ENCODE results near the gene PPP2CA. TPM values are rescaled to one million over a fixed set of nuclear protein-coding genes. Genes with fewer than 3 reads are reported as not detected.
"Not testable (repeated sequence)": the region's sequence is repeated elsewhere in the genome, so short reads cannot be mapped to it uniquely, and the experiment has no call there.

The PPP2CA gene
- total RNA-seq, 2 donors from 2014 or later = 126 to 185 TPM

DNA sequence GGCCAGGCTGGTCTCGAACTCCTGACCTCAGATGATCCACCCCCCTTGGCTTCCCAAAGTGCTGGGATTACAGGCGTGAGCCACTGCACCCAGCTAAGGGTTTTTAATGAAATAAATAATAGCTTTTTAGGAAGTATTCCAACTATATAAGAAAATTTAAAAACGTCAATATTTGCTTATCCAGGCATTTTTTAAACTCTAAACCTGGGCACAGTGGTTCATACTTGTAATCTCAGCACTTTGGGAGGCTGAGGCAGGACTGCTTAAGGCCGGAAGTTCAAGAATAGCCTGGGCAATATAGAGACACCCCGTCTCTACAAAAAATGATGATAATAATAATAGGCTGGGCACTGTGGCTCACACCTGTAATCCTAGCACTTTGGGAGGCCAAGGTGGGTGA lies 63.3 kb downstream of the PPP2CA start:
- Mint-ChIP-seq H3K27ac (no peak overlapping the region), H3K4me3 (no peak overlapping the region), H3K4me1 (ENCODE audit: low read depth in 2 of 2) (peaks cover 11 to 12% of the 10 kb centered on the region in 2 donors), H3K36me3 (peaks cover 48% of the 10 kb centered on the region), H3K27me3 (no peaks in the 10 kb centered on the region), H3K9me3 (no peaks in the 10 kb centered on the region)
- ATAC-seq = no peak
- DNase-seq (ENCODE audit: low spot score) = no peak

DNA sequence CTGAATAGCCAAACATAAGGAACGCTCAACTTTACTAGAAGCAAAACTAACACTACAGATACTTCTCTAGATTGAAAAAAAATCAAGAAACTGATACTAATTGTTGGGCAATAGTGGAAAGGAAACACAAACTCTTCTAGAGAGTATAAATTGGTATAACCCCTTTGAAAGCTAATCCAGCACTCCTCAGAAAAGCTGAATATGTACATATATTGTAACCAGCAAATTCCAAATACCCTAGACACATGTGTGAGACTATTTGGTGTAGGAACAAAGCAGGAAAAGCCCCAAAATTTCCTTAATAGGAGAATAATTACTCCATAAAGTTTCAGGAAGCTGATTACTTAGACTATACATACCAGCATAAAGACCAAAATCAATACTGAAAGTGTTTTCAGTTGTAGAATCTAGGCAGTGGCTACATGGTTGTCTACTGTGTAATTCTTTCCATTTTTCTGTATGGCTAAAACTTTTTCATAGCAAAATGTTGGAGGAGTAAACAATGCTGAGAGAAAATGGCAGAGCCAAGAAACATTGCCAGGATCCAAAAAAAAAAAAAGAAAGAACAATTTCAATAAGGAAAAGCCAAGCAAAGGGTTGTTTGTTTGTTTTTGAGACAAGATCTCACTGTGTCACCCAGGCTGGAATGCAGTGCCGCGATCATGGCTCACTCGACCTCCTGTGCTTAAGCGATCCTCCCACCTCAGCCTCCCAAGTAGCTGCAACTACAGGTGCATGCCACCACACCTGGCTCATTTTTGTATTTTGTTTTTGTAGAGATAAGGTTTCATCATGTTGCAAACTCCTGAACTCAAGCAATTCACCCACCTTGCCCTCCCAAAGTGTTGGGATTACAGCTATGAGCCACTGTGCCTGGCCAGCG lies 64.1 kb downstream of the PPP2CA start:
- ATAC-seq = no peak
- no peaks in the 10 kb centered on the region for H3K9me3 Mint-ChIP-seq
- H3K4me3 Mint-ChIP-seq = no peak overlapping the region
- peaks cover 11 to 12% of the 10 kb centered on the region in 2 donors for H3K4me1 Mint-ChIP-seq (ENCODE audit: low read depth in 2 of 2)
- peaks cover 50% of the 10 kb centered on the region for H3K36me3 Mint-ChIP-seq
- H3K27me3 Mint-ChIP-seq = no peaks in the 10 kb centered on the region
- no peak for DNase-seq (ENCODE audit: low spot score)
- H3K27ac Mint-ChIP-seq = no peak overlapping the region

DNA sequence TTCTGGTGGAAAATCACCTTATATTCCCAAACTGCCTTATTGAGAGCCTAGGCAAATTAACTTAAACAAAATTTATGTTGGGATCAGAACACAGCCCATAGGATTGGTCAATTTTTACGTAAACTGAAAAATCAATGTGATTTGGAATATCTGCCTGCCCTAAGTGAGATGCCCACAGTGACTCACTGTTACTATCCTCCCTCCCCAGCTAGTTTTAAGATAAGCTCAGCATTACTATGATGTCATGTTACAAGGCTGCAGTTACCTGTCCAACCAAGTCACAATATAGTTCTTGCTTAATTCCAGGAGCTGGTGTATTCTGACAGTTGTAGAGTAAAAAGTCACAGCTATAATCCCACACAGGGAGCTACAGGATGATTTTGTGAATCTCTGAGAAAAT lies 72.2 kb downstream of the PPP2CA start:
- ATAC-seq = no peak

DNA sequence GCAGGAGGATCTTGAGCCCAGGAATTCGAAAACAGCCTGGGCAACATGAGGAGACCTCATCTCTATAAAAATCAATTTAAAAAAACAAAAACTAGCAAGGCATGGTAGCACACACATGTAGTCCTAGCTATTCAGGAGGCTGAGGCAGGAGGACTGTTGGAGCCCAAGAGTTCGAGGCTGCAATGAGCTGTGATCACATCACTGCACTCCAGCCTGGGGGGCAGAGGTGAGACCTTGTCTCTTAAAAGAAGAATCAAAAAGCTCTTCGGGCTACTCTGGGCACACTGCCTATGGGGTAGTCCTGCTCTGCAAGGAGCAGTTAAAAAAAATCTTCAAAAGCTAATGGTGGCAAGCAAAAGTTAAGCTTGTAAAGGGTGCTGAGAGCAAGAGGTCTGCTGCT lies 72.6 kb downstream of the PPP2CA start:
- H3K4me1 Mint-ChIP-seq (ENCODE audit: low read depth in 2 of 2) = peaks cover 18 to 21% of the 10 kb centered on the region in 2 donors
- peaks cover 31% of the 10 kb centered on the region for H3K36me3 Mint-ChIP-seq
- ATAC-seq (no peak), DNase-seq (ENCODE audit: low spot score) (no peak)
- H3K27ac Mint-ChIP-seq = peak overlapping the region in 1 of 2 donors; percentile 26
- no peak overlapping the region for H3K4me3 Mint-ChIP-seq
- H3K27me3 Mint-ChIP-seq = no peaks in the 10 kb centered on the region
- H3K9me3 Mint-ChIP-seq = no peaks in the 10 kb centered on the region

More for the DNA sequence above, 72.2 kb downstream of the PPP2CA start:
- H3K9me3 Mint-ChIP-seq = no peaks in the 10 kb centered on the region
- peaks cover 34% of the 10 kb centered on the region for H3K36me3 Mint-ChIP-seq
- peaks cover 18 to 21% of the 10 kb centered on the region in 2 donors for H3K4me1 Mint-ChIP-seq (ENCODE audit: low read depth in 2 of 2)
- H3K27ac Mint-ChIP-seq = peak overlapping the region in 1 of 2 donors; percentile 26
- H3K4me3 Mint-ChIP-seq = no peak overlapping the region
- DNase-seq (ENCODE audit: low spot score) = no peak
- no peaks in the 10 kb centered on the region for H3K27me3 Mint-ChIP-seq

DNA sequence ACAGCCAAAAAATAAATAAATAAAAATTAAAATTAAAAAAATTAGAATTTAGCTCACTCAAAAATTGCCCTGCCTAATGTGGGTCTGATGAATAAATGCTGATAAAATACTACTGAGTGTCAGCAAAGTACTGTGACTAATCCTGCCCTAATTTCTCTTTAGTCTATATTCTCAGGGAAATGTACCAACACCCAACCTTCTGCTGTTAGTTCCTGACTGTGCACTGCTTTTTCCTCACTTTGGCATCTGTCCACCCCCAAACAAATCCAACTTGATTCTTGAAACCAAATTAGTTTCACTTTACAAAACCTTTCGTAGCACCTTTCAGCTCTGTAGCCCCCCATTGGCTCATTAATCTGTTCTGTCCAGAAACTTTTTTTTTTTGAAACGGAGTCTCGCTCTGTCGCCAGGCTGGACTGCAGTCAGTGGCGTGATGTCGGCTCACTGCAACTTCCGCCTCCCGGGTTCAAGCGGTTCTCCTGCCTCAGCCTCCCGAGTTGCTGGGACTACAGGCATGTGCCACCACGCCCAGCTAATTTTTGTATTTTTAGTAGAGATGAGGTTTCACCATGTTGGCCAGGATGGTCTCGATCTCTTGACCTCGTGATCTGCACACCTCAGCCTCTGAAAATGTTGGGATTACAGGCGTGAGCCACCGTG lies 73.6 kb downstream of the PPP2CA start:
- ATAC-seq; DNase-seq (ENCODE audit: low spot score); H3K4me3 Mint-ChIP-seq; H3K9me3 Mint-ChIP-seq; H3K27me3 Mint-ChIP-seq; H3K27ac Mint-ChIP-seq: not testable (repeated sequence)
- peaks cover 23% of the 10 kb centered on the region for H3K36me3 Mint-ChIP-seq
- peaks cover 18 to 21% of the 10 kb centered on the region in 2 donors for H3K4me1 Mint-ChIP-seq (ENCODE audit: low read depth in 2 of 2)

DNA sequence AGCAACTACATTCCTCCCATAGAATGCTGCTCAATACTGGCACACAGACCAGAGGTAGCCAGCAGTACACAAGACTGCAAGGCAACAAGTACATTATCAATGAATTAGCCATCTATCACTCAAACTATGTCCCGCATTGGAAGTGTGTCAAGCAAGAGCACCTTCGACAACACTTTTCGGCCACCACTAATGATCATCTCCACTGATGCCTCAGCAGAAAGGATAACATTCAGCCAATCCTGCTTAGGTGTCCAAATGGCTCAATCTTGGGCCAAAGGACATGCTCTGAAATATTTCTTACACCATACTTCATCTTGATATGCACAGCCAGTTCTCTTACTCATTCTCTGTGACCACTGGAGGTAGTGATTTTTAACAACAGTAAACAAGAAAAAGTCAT lies 74.2 kb downstream of the PPP2CA start:
- H3K27ac Mint-ChIP-seq = no peak overlapping the region
- no peaks in the 10 kb centered on the region for H3K27me3 Mint-ChIP-seq
- no peak overlapping the region for H3K4me3 Mint-ChIP-seq
- H3K4me1 Mint-ChIP-seq (ENCODE audit: low read depth in 2 of 2) = peaks cover 18 to 24% of the 10 kb centered on the region in 2 donors
- no peak for ATAC-seq
- no peak for DNase-seq (ENCODE audit: low spot score)
- H3K9me3 Mint-ChIP-seq = no peaks in the 10 kb centered on the region
- H3K36me3 Mint-ChIP-seq = peaks cover 23% of the 10 kb centered on the region

DNA sequence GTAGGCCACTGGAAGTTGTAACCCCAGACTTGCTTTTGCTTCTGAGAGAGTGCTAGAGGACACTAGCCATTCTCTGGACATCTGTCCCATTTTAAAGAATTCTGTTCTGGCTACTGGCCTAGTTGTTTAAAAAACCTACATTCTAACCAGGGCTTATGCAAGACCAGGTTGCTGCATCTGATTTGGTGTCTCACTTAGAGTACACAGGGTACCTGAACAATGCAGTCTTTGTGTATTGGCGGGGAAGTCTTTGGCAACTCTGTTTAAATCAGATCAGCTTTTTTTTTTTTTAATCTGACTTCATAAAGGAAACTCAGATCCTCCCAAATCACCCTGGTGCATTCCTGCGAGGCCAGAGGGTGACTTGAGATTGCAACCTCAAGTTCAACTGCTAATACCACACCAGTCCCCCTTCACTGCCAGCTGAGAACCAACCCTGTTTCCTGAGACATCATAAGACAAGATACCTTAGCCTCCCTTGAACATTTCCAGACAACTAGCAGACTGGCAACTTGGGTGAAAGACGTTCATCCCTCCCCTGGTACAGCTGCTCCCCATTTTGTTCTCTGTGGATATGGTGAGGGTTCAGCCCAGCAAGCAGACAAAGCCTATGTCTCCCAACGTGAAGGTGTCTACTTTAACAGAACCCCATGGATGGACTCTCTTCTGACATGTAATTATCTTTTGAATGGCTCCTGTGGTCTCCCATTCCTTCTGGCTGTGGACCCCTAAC lies 76.1 kb downstream of the PPP2CA start:
- DNase-seq (ENCODE audit: low spot score) = no peak
- Mint-ChIP-seq H3K9me3 (no peaks in the 10 kb centered on the region), H3K4me1 (ENCODE audit: low read depth in 2 of 2) (peaks cover 17 to 26% of the 10 kb centered on the region in 2 donors), H3K27me3 (no peaks in the 10 kb centered on the region), H3K36me3 (peaks cover 13% of the 10 kb centered on the region), H3K4me3 (no peak overlapping the region), H3K27ac (peak overlapping the region; percentile 18 to 45)
- no peak for ATAC-seq

DNA sequence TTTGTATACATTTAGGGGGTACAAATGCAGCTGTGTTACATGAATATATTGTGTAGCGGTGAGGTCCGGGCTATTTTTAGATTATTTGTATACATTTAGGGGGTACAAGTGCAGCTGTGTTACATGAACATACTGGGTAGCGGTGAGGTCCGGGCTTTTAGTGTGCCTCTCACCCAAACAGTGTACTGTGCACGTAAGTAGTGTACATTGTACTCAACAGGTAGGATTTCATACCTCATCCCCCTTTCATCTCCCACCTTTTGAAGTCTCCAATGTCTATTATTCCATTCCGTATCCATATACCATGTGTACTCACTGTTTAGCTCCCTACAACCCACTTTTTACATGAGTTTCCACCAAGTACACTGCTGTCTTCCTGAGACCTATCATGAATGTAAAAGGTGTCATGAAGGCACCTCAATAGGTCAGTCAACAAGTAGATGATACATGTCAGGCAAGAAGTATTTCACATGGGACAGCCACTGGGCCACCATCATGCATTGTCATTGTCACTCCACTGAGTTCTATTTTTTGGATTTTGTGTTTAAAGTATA lies 76.8 kb downstream of the PPP2CA start:
- no peak for DNase-seq (ENCODE audit: low spot score)
- Mint-ChIP-seq H3K9me3 (no peaks in the 10 kb centered on the region), H3K4me1 (ENCODE audit: low read depth in 2 of 2) (peaks cover 13 to 23% of the 10 kb centered on the region in 2 donors), H3K4me3 (no peak overlapping the region), H3K36me3 (peaks cover 11% of the 10 kb centered on the region), H3K27ac (no peak overlapping the region), H3K27me3 (no peaks in the 10 kb centered on the region)
- no peak for ATAC-seq

DNA sequence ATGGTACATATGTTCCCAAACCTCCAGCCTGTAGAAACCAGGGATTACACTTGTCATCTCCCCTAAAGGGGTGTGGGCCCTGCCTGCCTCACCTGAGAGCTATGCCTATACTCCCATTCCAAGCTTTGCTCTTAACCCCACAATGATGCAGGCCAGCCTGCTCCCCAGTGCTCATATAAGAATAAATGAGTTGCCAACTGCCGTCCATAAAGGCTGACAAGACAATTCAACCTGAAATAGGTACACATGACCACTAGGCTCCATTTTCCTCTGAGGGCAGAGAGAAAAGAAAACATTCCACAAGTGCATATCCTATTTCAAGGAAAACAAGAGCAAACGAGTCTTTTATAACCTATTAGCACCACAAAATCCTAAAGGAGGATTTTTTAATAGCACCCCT lies 77.6 kb downstream of the PPP2CA start:
- no peaks in the 10 kb centered on the region for H3K27me3 Mint-ChIP-seq
- H3K4me1 Mint-ChIP-seq (ENCODE audit: low read depth in 2 of 2) = peaks cover 13 to 23% of the 10 kb centered on the region in 2 donors
- no peak for ATAC-seq
- no peak for DNase-seq (ENCODE audit: low spot score)
- H3K4me3 Mint-ChIP-seq = no peak overlapping the region
- no peak overlapping the region for H3K27ac Mint-ChIP-seq
- no peaks in the 10 kb centered on the region for H3K9me3 Mint-ChIP-seq
- peaks cover 5% of the 10 kb centered on the region for H3K36me3 Mint-ChIP-seq

DNA sequence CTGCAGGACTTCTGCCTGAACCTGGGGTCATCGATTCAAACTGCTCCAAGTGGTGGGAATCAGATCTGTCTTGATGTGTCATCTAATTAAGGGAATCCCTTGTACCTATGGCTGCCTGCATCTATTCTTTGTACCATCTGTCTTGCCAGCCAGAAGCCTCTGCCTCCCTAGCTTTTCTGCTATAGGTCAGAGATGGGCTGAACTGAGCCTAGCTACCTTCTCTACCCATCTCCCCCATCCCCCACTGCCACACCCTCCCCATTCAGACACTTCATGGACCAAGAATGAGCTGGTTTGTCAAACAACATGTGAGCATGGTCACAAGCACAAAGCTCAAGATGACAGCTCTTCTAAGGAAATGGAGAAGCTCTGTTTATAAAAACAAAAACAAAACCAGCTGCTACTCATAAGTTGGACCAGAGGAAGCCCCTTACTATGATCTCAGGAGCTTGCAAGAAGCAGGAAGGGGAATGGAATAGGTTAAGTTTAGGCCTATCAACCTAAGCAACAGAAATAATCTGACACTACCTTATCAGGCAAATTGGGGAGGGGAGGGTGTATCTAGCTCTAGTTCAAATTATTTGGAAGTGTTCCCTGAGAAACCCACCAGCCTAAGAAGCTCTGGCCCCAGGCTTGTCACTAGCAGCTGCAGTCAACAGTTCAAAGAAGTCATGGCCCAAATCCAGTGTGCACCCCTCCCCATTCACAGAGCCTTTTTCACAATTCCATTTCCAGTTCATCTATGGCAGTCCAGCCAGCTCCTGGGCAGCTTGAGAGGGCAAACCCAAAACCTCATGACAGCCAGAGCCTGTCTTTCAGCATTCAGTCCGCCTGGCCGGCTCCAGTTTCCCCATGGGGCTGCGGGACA lies 79.0 kb downstream of the PPP2CA start:
- Mint-ChIP-seq H3K36me3 (no peaks in the 10 kb centered on the region), H3K4me3 (no peak overlapping the region), H3K27ac (peak overlapping the region in 1 of 2 donors; percentile 48), H3K4me1 (ENCODE audit: low read depth in 2 of 2) (peaks cover 7 to 24% of the 10 kb centered on the region in 2 donors), H3K27me3 (no peaks in the 10 kb centered on the region), H3K9me3 (no peaks in the 10 kb centered on the region)
- no peak for ATAC-seq
- no peak for DNase-seq (ENCODE audit: low spot score)

DNA sequence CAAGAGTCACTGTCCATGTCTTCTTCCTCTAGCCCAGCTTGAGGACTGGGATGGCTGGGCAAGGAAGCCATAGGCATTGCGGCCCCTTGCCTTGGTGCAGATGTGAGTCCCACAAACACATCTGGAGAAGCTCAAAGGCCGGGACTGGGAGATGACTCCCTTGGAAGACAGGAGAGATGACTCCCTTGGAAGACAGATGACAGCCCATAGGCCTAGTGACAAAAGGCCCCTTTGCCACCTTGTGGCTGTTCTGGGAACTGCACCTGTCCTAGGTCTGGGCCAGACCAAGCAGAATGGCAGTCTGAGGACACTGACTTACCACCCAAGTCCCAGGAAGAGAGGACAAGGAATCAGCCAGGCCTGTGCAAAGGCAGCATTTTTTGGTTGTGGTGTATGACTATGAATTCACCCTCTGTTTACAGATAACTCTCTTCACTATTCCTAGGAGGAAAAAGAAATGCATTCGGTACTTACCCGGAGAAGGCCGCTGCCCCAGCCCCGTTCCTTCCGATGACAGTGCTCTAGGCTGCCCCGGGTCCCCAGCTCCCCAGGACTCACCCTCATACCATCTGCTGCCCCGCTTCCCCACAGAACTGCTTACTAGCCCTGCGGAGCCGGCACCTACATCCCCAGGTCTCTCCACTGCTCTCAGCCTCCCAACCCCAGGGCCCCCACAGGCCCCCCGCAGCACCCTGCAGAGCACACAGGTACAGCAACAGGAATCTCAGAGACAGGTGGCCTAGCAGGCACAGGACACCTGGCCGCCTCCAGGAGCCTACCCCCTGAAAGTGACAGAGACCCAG lies 79.9 kb downstream of the PPP2CA start:
- H3K27ac Mint-ChIP-seq = no peak overlapping the region
- no peaks in the 10 kb centered on the region for H3K9me3 Mint-ChIP-seq
- no peaks in the 10 kb centered on the region for H3K27me3 Mint-ChIP-seq
- ATAC-seq (peak; percentile 81 to 83), DNase-seq (ENCODE audit: low spot score) (peak; percentile 80)
- H3K4me3 Mint-ChIP-seq = no peak overlapping the region
- H3K4me1 Mint-ChIP-seq (ENCODE audit: low read depth in 2 of 2) = peaks cover 15 to 33% of the 10 kb centered on the region in 2 donors
- H3K36me3 Mint-ChIP-seq = no peaks in the 10 kb centered on the region

DNA sequence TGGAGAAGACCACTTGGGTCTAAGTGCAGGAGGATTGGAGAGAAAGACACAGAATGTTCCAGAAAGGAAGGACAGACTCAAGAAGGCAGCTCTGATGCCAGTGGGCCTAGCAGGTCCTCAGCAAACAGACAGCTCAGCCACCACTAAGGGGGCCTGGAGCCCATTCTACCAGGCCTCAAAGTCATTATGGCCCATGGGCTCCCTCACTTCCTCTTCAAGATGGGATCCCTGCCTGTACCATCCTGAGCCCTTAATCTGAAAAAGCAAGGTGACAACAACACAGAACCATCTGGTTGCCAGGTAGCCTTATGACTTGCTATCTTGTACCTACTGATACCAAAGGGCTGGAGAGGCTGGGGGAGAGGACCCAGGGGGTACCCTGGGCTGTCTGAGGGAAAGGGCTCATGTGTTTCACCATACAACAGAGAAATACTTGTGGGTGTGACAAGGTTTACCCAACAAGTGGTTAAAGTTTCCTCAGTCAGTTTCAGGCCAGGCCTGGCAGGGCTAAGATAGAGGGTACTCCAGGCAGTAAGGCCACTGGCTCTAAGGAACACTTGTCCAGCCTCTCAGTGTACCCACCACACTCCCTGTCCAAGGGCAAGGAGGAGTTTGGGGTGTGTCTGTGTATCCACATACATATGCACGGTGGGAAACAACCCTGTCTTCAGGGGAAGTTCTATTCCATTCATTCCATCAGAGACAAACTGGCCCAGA lies 80.7 kb downstream of the PPP2CA start:
- Mint-ChIP-seq H3K36me3 (no peaks in the 10 kb centered on the region), H3K27me3 (no peaks in the 10 kb centered on the region), H3K27ac (peak overlapping the region in 1 of 2 donors; percentile 48), H3K9me3 (no peaks in the 10 kb centered on the region), H3K4me3 (no peak overlapping the region), H3K4me1 (ENCODE audit: low read depth in 2 of 2) (peaks cover 23 to 39% of the 10 kb centered on the region in 2 donors)
- DNase-seq (ENCODE audit: low spot score) (no peak), ATAC-seq (peak; percentile 1 to 36)
